Kidney (tissue), 14 donors: ENCODE data around the gene PARVB. TPM values are rescaled to one million over a fixed set of nuclear protein-coding genes. Genes with fewer than 3 reads are reported as not detected.

ENCODE experiments used
- DNase-seq, 5 donors: peaks; one replicate each; pipeline ENCODE4 v3.0.0-alpha.2; 2013 to 2020
- FAIRE-seq: peaks from 2 replicates; lab custom pipeline; 2012; peaks lifted over from hg19 to GRCh38; lab: Jason Lieb, UNC
- H3K27ac ChIP-seq, 2 donors: one replicate each; pipeline ENCODE4 v1.7.0; 2013; ENCODE audit warnings: low read depth in 2 of 2, low read length in 2 of 2, inconsistent platforms in 1 of 2
- H3K27me3 ChIP-seq: one replicate; pipeline ENCODE4 v1.7.1; 2013; ENCODE audit warnings: low read length, inconsistent platforms; ENCODE audit not compliant: control insufficient read depth, insufficient read depth
- H3K36me3 ChIP-seq, 3 donors: one replicate each; pipeline versions ENCODE4 v1.7.0 to v1.7.1; 2013; ENCODE audit warnings: low read length in 3 of 3, control low read depth in 1 of 3, inconsistent platforms in 1 of 3; ENCODE audit not compliant: insufficient read depth in 3 of 3, control insufficient read depth in 2 of 3
- H3K4me1 ChIP-seq, 3 donors: one replicate each; pipeline versions ENCODE4 v1.7.0 to v1.7.1; 2013; ENCODE audit warnings: low read length in 3 of 3, inconsistent platforms in 1 of 3, low read depth in 1 of 3; ENCODE audit not compliant: control insufficient read depth in 2 of 3, insufficient read depth in 2 of 3
- H3K4me3 ChIP-seq, 3 donors: one replicate each; pipeline versions ENCODE4 v1.7.0 to v1.8.1; 2013; ENCODE audit warnings: low read length in 3 of 3, control low read depth in 1 of 3, inconsistent platforms in 1 of 3
- H3K9ac ChIP-seq, 3 donors: one replicate each; pipeline versions ENCODE4 v1.7.0 to v1.7.1; 2013; ENCODE audit warnings: low read length in 3 of 3, control low read depth in 1 of 3, inconsistent platforms in 1 of 3
- H3K9me3 ChIP-seq, 3 donors: one replicate each; pipeline versions ENCODE4 v1.7.0 to v1.7.1; 2013; ENCODE audit warnings: low read length in 3 of 3, control low read depth in 1 of 3, inconsistent platforms in 1 of 3; ENCODE audit not compliant: control insufficient read depth in 2 of 3, insufficient read depth in 1 of 3
- intact Hi-C: fragments of 100-400 bp; cut with DNase I; formaldehyde crosslinking; loops from one replicate; pipeline ENCODE4 v1.11.1; 2022
- polyA plus RNA-seq: library from polyadenylated mRNA; stranded (reverse); fragments of 350-450 nt; fragmentation: Illumina TruSeq; extraction: RNeasy Lipid Tissue Mini Kit (QIAGEN cat#74804); gene quantifications from one replicate; pipeline ENCODE4 v1.2.3, GENCODE V29; 2014; ENCODE audit warnings: low read depth, low replicate concordance; ENCODE audit not compliant: insufficient read depth
- total RNA-seq: library from RNA; stranded (reverse); fragmentation: NEBNext Ultra II Directional; extraction: Animal tissue kit (Norgen Biotek cat#: 25700); gene quantifications from one replicate; pipeline ENCODE4 v1.2.1, GENCODE V29; 2021
- TF ChIP-seq, protein P1 (sequence below): IDR thresholded peaks from 3 replicates; pipeline ENCODE4 v1.5.1; 2012; ENCODE audit warnings: mild to moderate bottlenecking, moderate library complexity, borderline replicate concordance; ENCODE audit not compliant: insufficient read depth; ENCODE audit errors: extremely low read depth
- donor health status: control.
- donor health status: control.
- donor health status: control.
- donor health status: control.
- donor health status: control.
- donor health status: DM: yes; HTN: yes; CAD: no.
- donor health status: Normal renal cell carcinoma (clear cell type).

Gene PARVB
- total and polyA plus RNA-seq, 2 donors from 2014 or later = 32.9 to 51.1 TPM

GRCh38 chr22:44133161-44133560, 109.1 kb downstream of the PARVB start:
- intact Hi-C loops = no loop called here
- no peaks in the 10 kb centered on the region for H3K36me3 ChIP-seq

GRCh38 chr22:44133901-44134571, 109.9 kb downstream of the PARVB start:
- no peak overlapping the region for H3K9ac ChIP-seq
- H3K27ac ChIP-seq = no peak overlapping the region
- peaks cover 0 to 8% (median 0%) of the 10 kb centered on the region in 3 donors for H3K9me3 ChIP-seq
- FAIRE-seq (no peak), DNase-seq (peak in 2 of 5 donors; percentile 58 to 66)
- H3K4me1 ChIP-seq = peaks cover 0 to 2% (median 0%) of the 10 kb centered on the region in 3 donors
- no peaks in the 10 kb centered on the region for H3K36me3 ChIP-seq
- H3K4me3 ChIP-seq = no peak overlapping the region
- intact Hi-C loops = no loop called here
- TF ChIP-seq, protein P1, sequence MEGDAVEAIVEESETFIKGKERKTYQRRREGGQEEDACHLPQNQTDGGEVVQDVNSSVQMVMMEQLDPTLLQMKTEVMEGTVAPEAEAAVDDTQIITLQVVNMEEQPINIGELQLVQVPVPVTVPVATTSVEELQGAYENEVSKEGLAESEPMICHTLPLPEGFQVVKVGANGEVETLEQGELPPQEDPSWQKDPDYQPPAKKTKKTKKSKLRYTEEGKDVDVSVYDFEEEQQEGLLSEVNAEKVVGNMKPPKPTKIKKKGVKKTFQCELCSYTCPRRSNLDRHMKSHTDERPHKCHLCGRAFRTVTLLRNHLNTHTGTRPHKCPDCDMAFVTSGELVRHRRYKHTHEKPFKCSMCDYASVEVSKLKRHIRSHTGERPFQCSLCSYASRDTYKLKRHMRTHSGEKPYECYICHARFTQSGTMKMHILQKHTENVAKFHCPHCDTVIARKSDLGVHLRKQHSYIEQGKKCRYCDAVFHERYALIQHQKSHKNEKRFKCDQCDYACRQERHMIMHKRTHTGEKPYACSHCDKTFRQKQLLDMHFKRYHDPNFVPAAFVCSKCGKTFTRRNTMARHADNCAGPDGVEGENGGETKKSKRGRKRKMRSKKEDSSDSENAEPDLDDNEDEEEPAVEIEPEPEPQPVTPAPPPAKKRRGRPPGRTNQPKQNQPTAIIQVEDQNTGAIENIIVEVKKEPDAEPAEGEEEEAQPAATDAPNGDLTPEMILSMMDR = no peak
- no peaks in the 10 kb centered on the region for H3K27me3 ChIP-seq

More at GRCh38 chr22:44133161-44133560, 109.1 kb downstream of the PARVB start:
- no peak for DNase-seq
- Histone ChIP-seq H3K27me3 (no peaks in the 10 kb centered on the region), H3K9ac (no peak overlapping the region), H3K4me1 (peaks cover 0 to 2% (median 0%) of the 10 kb centered on the region in 3 donors), H3K9me3 (peaks cover 0 to 8% (median 0%) of the 10 kb centered on the region in 3 donors), H3K27ac (no peak overlapping the region), H3K4me3 (no peak overlapping the region)
- no peak for FAIRE-seq
- TF ChIP-seq, protein P1 = no peak

GRCh38 chr22:44136112-44136511, 112.0 kb downstream of the PARVB start:
- Histone ChIP-seq H3K9ac (no peak overlapping the region), H3K27me3 (no peaks in the 10 kb centered on the region), H3K9me3 (peaks cover 0 to 8% (median 0%) of the 10 kb centered on the region in 3 donors), H3K4me3 (no peak overlapping the region), H3K27ac (no peak overlapping the region), H3K36me3 (no peaks in the 10 kb centered on the region), H3K4me1 (no peaks in the 10 kb centered on the region)
- DNase-seq (peak in 1 of 5 donors; percentile 19), FAIRE-seq (no peak)
- TF ChIP-seq, protein P1 = no peak
- intact Hi-C loops = no loop called here
